ENCODE results near the gene RGS9. TPM values are rescaled to one million over a fixed set of nuclear protein-coding genes. Genes with fewer than 3 reads are reported as not detected.
A peak's percentile ranks its signal among the peaks of the same experiment; 100 is the strongest.

RGS9 gene
- total RNA-seq, 1 donor from 2014 or later = 7.9 TPM

DNA sequence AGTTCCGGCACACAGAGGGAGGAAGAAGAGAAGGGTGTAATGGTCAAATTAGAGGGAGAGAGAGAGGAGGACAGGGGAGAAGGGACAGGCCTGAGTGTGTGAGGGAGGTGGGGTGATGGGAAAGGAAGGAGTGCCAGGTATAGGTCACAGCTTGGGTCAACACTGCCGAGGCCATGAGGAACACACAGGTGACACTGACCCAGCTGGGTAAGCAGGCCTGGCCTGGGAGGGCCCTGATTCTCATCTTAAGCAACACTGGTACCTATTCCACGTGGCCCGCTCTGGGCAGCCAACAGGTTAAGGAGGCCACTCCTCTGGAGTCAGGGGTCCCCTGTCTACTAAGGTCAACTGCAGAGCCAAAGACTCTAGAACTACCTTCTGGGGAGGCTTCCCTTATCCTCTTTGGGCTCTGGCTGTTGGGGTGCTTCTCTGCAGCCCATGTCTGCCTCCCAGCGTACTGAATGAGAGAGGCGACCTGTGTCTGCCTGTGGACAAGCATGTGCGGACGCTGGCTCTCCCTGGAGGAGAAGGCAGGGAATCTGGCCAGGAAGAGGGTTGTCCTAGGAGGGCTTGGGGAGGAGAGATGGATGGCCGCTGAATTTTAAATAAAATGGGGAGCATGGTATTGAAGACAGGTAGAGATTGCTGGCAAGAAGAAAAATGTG lies 57.6 kb downstream of the RGS9 start:
- Histone ChIP-seq H3K27me3 (ENCODE audit: low read depth) (no peaks in the 10 kb centered on the region), H3K4me1 (no peaks in the 10 kb centered on the region), H3K27ac (no peak overlapping the region), H3K4me3 (no peak overlapping the region), H3K36me3 (no peaks in the 10 kb centered on the region), H3K9me3 (no peaks in the 10 kb centered on the region)
- TF ChIP-seq, protein P1, sequence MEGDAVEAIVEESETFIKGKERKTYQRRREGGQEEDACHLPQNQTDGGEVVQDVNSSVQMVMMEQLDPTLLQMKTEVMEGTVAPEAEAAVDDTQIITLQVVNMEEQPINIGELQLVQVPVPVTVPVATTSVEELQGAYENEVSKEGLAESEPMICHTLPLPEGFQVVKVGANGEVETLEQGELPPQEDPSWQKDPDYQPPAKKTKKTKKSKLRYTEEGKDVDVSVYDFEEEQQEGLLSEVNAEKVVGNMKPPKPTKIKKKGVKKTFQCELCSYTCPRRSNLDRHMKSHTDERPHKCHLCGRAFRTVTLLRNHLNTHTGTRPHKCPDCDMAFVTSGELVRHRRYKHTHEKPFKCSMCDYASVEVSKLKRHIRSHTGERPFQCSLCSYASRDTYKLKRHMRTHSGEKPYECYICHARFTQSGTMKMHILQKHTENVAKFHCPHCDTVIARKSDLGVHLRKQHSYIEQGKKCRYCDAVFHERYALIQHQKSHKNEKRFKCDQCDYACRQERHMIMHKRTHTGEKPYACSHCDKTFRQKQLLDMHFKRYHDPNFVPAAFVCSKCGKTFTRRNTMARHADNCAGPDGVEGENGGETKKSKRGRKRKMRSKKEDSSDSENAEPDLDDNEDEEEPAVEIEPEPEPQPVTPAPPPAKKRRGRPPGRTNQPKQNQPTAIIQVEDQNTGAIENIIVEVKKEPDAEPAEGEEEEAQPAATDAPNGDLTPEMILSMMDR (IDR thresholded peaks at IDR 0.05) = no peak
- peak in 1 of 2 donors; percentile 7 for ATAC-seq
- DNase-seq = no peak
- intact Hi-C loops (cut with DNase I) = no loop called here

DNA sequence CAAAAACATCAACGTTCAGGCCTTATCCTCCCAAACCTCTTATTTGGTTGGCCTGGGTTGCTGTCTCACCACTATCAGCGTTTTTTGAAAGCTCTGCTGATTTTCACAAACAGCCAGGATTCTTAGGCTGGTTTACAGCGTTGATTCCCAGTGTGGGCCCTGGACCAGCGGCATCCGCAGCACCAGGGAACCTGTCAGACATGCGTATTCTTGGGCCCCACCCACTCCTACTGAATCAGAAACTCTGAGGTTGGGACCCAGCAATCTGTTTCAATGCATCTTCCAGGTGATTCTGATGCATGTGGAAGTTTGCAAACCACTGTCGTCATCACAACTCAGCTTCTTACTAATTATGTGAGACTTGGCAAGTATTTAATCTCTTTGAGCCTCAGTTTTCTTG lies 58.5 kb downstream of the RGS9 start:
- ATAC-seq = no peak
- Histone ChIP-seq H3K36me3 (no peaks in the 10 kb centered on the region), H3K9me3 (no peaks in the 10 kb centered on the region), H3K27ac (no peak overlapping the region), H3K4me3 (no peak overlapping the region), H3K4me1 (no peaks in the 10 kb centered on the region), H3K27me3 (ENCODE audit: low read depth) (no peaks in the 10 kb centered on the region)
- TF ChIP-seq, protein P1 (IDR thresholded peaks at IDR 0.05) = no peak
- intact Hi-C loops (cut with DNase I) = no loop called here
- DNase-seq = no peak

DNA sequence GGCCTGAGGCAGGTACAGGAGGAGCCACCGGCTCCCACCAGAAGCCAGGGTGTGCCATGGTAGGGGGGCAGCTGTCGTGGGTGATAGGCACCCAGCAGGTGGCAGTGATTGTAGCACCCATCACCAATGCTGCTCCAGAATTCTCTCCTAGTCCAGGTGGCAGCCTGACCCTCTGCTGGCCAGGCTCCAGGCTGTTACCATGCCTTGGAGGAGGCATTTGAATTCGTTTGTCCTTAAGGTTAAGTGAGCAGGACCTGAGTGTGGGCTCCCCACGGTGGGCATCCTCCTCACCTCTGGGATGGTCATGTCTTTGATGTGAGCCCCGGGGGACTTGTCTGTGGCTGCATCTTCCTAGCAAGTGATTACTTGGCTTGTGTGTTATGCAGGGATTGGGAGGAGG lies 59.4 kb downstream of the RGS9 start:
- Histone ChIP-seq H3K36me3 (no peaks in the 10 kb centered on the region), H3K27ac (no peak overlapping the region), H3K27me3 (ENCODE audit: low read depth) (no peaks in the 10 kb centered on the region), H3K4me3 (no peak overlapping the region), H3K9me3 (no peaks in the 10 kb centered on the region), H3K4me1 (no peaks in the 10 kb centered on the region)
- peak in 1 of 2 donors; percentile 21 for ATAC-seq
- intact Hi-C loops (cut with DNase I) = no loop called here
- no peak for DNase-seq
- TF ChIP-seq, protein P1 (IDR thresholded peaks at IDR 0.05) = no peak

DNA sequence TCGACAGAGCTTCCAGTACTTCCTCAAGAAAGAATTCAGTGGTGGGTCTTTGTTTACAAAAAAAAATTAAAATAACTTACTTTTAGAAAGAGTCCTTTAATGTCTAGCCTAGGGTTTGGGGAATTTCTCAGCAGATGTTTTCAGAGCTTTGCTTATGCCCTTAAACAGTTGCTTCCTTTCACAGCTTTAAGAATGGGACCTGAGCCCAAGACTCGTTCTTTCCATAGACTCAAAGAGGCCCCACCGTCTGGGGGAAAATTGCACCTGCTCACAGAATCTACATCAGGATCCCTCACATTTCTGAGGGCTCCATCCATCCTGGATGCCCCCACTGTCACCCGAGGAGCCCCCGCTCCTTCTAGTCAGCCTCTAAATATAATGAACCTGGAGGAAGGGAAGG lies 60.0 kb downstream of the RGS9 start:
- Histone ChIP-seq H3K4me1 (no peaks in the 10 kb centered on the region), H3K36me3 (no peaks in the 10 kb centered on the region), H3K27ac (no peak overlapping the region), H3K9me3 (no peaks in the 10 kb centered on the region), H3K4me3 (no peak overlapping the region), H3K27me3 (ENCODE audit: low read depth) (no peaks in the 10 kb centered on the region)
- TF ChIP-seq, protein P1 (IDR thresholded peaks at IDR 0.05) = no peak
- DNase-seq = no peak
- no peak for ATAC-seq
- intact Hi-C loops (cut with DNase I) = no loop called here

DNA sequence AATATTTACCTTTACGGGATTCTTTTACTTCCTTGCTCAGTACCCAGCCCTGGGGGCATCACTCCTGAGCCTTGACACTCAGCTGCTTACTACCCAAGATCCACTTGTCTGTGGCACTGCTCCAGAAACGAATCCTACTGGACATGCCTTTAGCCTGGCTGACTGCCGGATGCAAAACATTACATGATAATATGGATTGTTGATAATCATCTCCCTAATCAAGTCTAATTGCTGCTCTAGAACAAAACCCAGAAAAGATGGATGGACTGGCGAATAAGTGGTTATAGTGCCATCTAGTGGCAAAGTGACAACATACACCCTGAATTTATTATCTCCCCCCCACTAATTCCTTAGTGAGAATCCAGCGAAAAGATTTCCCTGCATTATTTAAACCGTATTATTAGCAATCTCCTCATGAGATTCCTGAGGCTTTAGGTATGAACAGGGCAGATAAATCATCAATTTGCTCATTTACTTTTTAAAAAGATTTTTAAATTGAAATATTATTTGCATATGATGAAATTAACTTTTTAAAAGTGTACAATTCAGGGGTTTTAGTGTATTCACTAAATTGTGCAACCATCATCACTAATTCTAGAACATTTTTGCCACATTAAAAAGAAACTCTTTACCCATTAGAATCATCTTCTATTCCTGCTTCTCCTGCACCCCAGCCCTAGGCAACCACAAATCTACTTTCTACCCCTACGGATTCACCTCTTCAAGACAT lies 61.6 kb downstream of the RGS9 start:
- ATAC-seq = peak; percentile 39 to 72
- DNase-seq = no peak
- no peak overlapping the region for H3K4me3 ChIP-seq
- intact Hi-C loops (cut with DNase I) = no loop called here
- no peaks in the 10 kb centered on the region for H3K36me3 ChIP-seq
- no peaks in the 10 kb centered on the region for H3K4me1 ChIP-seq
- no peaks in the 10 kb centered on the region for H3K9me3 ChIP-seq
- H3K27me3 ChIP-seq (ENCODE audit: low read depth) = no peaks in the 10 kb centered on the region
- no peak overlapping the region for H3K27ac ChIP-seq
- TF ChIP-seq, protein P1 (IDR thresholded peaks at IDR 0.05) = peak; percentile 80

Measured in lower lobe of right lung (tissue), 2 donors.